Caco-2 (cell line): ENCODE measurements around the gene LYZ. TPM values are rescaled to one million over a fixed set of nuclear protein-coding genes. Genes with fewer than 3 reads are reported as not detected.

ENCODE experiments used
- BruUV-seq: library from RNA; stranded (reverse); fragments of 400-500 nt; replicated peaks from 2 replicates; lab custom pipeline; 2021; lab: Mats Ljungman, UMichigan
- CTCF ChIA-PET: fragments of 300-600 bp; sonication (Branson Sonifier 250); formaldehyde crosslinking; loops from one replicate; lab custom pipeline; 2022; ENCODE audit warnings: antibody characterized with exemption; lab: Charles Lee
- POLR2A ChIA-PET: fragments of 300-600 bp; sonication (Branson Sonifier 250); formaldehyde crosslinking; loops from one replicate; lab custom pipeline; 2022; ENCODE audit warnings: antibody characterized with exemption; lab: Charles Lee
- DNase-seq, 2 experiments: peaks; one replicate each; pipeline versions ENCODE4 v3.0.0 to v3.0.0-alpha.2; 2020 to 2022
- H3K27me3 ChIP-seq: replicated peaks from 2 replicates; pipeline ENCODE4 v1.6.0; 2011; ENCODE audit warnings: low read length; ENCODE audit not compliant: control insufficient read depth, insufficient read depth
- H3K36me3 ChIP-seq: 2 replicates; pipeline ENCODE4 v1.5.1; 2011; ENCODE audit warnings: low read length; ENCODE audit not compliant: control insufficient read depth, insufficient read depth
- H3K4me1 ChIP-seq: fragments of 250-450 bp; sonication (Bioruptor Pico); 2 replicates; pipeline ENCODE4 v1.5.1; 2020; ENCODE audit warnings: mild to moderate bottlenecking
- H3K4me3 ChIP-seq: 2 replicates; pipeline ENCODE4 v1.5.1; 2011; ENCODE audit warnings: low read depth, mild to moderate bottlenecking, control low read depth, low read length
- H3K9me3 ChIP-seq: fragments of 250-450 bp; sonication (Bioruptor Pico); 2 replicates; pipeline ENCODE4 v1.5.1; 2020; ENCODE audit warnings: mild to moderate bottlenecking, moderate library complexity
- H3K27ac Mint-ChIP-seq: one replicate; pipeline ENCODE4 v1.8.0; 2022; ENCODE audit warnings: mixed read lengths; ENCODE audit not compliant: unreplicated experiment
- H3K27me3 Mint-ChIP-seq: one replicate; pipeline ENCODE4 v1.8.0; 2022; ENCODE audit warnings: mixed read lengths; ENCODE audit not compliant: insufficient read depth, unreplicated experiment
- H3K36me3 Mint-ChIP-seq: one replicate; pipeline ENCODE4 v1.8.0; 2022; ENCODE audit warnings: mild to moderate bottlenecking, mixed read lengths; ENCODE audit not compliant: insufficient read depth, unreplicated experiment
- H3K4me1 Mint-ChIP-seq: one replicate; pipeline ENCODE4 v1.8.0; 2022; ENCODE audit warnings: low read depth, mixed read lengths; ENCODE audit not compliant: unreplicated experiment
- H3K4me3 Mint-ChIP-seq: one replicate; pipeline ENCODE4 v1.8.0; 2022; ENCODE audit warnings: mild to moderate bottlenecking, moderate library complexity, mixed read lengths; ENCODE audit not compliant: unreplicated experiment
- H3K9me3 Mint-ChIP-seq: one replicate; pipeline ENCODE4 v1.8.0; 2022; ENCODE audit warnings: mixed read lengths; ENCODE audit not compliant: unreplicated experiment
- CTCF ChIP-seq, 2 experiments: fragments of 200-600 bp in 1 of 2; IDR thresholded peaks; 1 replicate in 1 of 2; 2 replicates in 1 of 2; pipeline versions ENCODE4 v1.5.1 to v1.8.0; 2011 to 2022; ENCODE audit warnings: antibody characterized with exemption in 1 of 2, control low read depth in 1 of 2, inconsistent platforms in 1 of 2, low read depth in 1 of 2, low read length in 1 of 2, mild to moderate bottlenecking in 1 of 2, moderate library complexity in 1 of 2; ENCODE audit not compliant: insufficient read depth in 1 of 2, severe bottlenecking in 1 of 2, unreplicated experiment in 1 of 2
- intact Hi-C: fragments of 100-400 bp; cut with micrococcal nuclease; formaldehyde crosslinking; loops from one replicate; pipeline ENCODE4 v1.10.0; 2022; ENCODE audit not compliant: unreplicated experiment
- total RNA-seq: library from RNA; stranded (reverse); gene quantifications from 2 replicates; pipeline ENCODE4 v1.2.3, GENCODE V29; 2022

The LYZ gene
- total RNA-seq, 1 experiment from 2014 or later: 16.9 TPM

GRCh38 chr12:69337311-69338090, 10.7 kb upstream of the LYZ start:
- intact Hi-C loops: loop anchor here (10.0 kb wide), 2 partner anchors 183 to 397 kb away; partner anchors contain the start of gene RAB3IP

GRCh38 chr12:69338120-69338859, 9.9 kb upstream of the LYZ start:
- no peak for TF ChIP-seq CTCF (IDR thresholded peaks at IDR 0.05; ENCODE audit: insufficient read depth in 1 of 2, low read depth in 1 of 2, low read length in 1 of 2, severe bottlenecking in 1 of 2, unreplicated experiment in 1 of 2)
- no peak for DNase-seq
- Mint-ChIP-seq H3K36me3 (peaks cover 3% of the 10 kb centered on the region), H3K9me3 (no peaks in the 10 kb centered on the region), H3K27me3 (no peaks in the 10 kb centered on the region), H3K4me1 (peaks cover 53% of the 10 kb centered on the region), H3K4me3 (no peak overlapping the region), H3K27ac (no peak overlapping the region)
- ChIA-PET POLR2A (no interaction called here), CTCF (no interaction called here)
- Histone ChIP-seq H3K27me3 (no peaks in the 10 kb centered on the region), H3K36me3 (no peaks in the 10 kb centered on the region), H3K4me1 (peaks cover 67% of the 10 kb centered on the region), H3K9me3 (no peaks in the 10 kb centered on the region), H3K4me3 (no peak overlapping the region)
- BruUV-seq: no TSS peak
- intact Hi-C loops: loop anchor here (10.0 kb wide), 2 partner anchors 183 to 397 kb away; partner anchors contain the start of gene RAB3IP

More at GRCh38 chr12:69337311-69338090, 10.7 kb upstream of the LYZ start:
- peaks cover 60% of the 10 kb centered on the region for H3K4me1 ChIP-seq
- Mint-ChIP-seq H3K27me3 (no peaks in the 10 kb centered on the region), H3K4me1 (peaks cover 45% of the 10 kb centered on the region), H3K27ac (peak overlapping the region; percentile 62), H3K9me3 (no peaks in the 10 kb centered on the region), H3K4me3 (no peak overlapping the region), H3K36me3 (peaks cover 8% of the 10 kb centered on the region)
- DNase-seq: no peak
- BruUV-seq: no TSS peak
- no peak for TF ChIP-seq CTCF (IDR thresholded peaks at IDR 0.05; ENCODE audit: insufficient read depth in 1 of 2, low read depth in 1 of 2, low read length in 1 of 2, severe bottlenecking in 1 of 2, unreplicated experiment in 1 of 2)
- H3K27me3 ChIP-seq: no peaks in the 10 kb centered on the region
- H3K36me3 ChIP-seq: no peaks in the 10 kb centered on the region
- POLR2A ChIA-PET: no interaction called here
- CTCF ChIA-PET: no interaction called here
- no peak overlapping the region for H3K4me3 ChIP-seq
- H3K9me3 ChIP-seq: no peaks in the 10 kb centered on the region

GRCh38 chr12:69338936-69339335, 9.2 kb upstream of the LYZ start:
- CTCF ChIA-PET: no interaction called here
- no peak overlapping the region for H3K4me3 ChIP-seq
- Mint-ChIP-seq H3K36me3 (peaks cover 6% of the 10 kb centered on the region), H3K9me3 (no peaks in the 10 kb centered on the region), H3K4me1 (peaks cover 55% of the 10 kb centered on the region), H3K27ac (no peak overlapping the region), H3K4me3 (no peak overlapping the region), H3K27me3 (no peaks in the 10 kb centered on the region)
- POLR2A ChIA-PET: no interaction called here
- H3K9me3 ChIP-seq: no peaks in the 10 kb centered on the region
- H3K27me3 ChIP-seq: no peaks in the 10 kb centered on the region
- H3K4me1 ChIP-seq: peaks cover 70% of the 10 kb centered on the region
- no peak for DNase-seq
- BruUV-seq: no TSS peak
- intact Hi-C loops: loop anchor here (10.0 kb wide), 2 partner anchors 184 to 396 kb away; partner anchors contain the start of gene RAB3IP
- TF ChIP-seq CTCF (IDR thresholded peaks at IDR 0.05; ENCODE audit: insufficient read depth in 1 of 2, low read depth in 1 of 2, low read length in 1 of 2, severe bottlenecking in 1 of 2, unreplicated experiment in 1 of 2): no peak
- no peaks in the 10 kb centered on the region for H3K36me3 ChIP-seq
